Colonic mucosa (tissue), 4 donors: ENCODE results near the gene GMIP. TPM values are rescaled to one million over a fixed set of nuclear protein-coding genes. Genes with fewer than 3 reads are reported as not detected.

Source experiments
- DNase-seq: peaks from one replicate; pipeline ENCODE4 v3.0.0-alpha.2; 2020
- H3K27ac ChIP-seq: fragments of 200-600 bp; one replicate; pipeline ENCODE4 v1.8.0; 2021
- H3K27me3 ChIP-seq: fragments of 200-600 bp; one replicate; pipeline ENCODE4 v1.8.0; 2021
- H3K36me3 ChIP-seq: fragments of 200-600 bp; one replicate; pipeline ENCODE4 v1.8.0; 2021
- H3K4me1 ChIP-seq: fragments of 200-600 bp; one replicate; pipeline ENCODE4 v1.8.0; 2021; ENCODE audit warnings: mild to moderate bottlenecking
- H3K4me3 ChIP-seq: fragments of 200-600 bp; one replicate; pipeline ENCODE4 v1.8.0; 2021
- H3K9ac ChIP-seq, 2 donors: one replicate each; pipeline ENCODE4 v1.7.0; 2013; ENCODE audit warnings: control low read depth in 2 of 2, low read depth in 2 of 2, low read length in 2 of 2
- H3K9me3 ChIP-seq: fragments of 200-600 bp; one replicate; pipeline ENCODE4 v1.8.0; 2021
- intact Hi-C: fragments of 100-400 bp; cut with DNase I; formaldehyde crosslinking; loops from one replicate; pipeline ENCODE4 v1.14.1; 2022
- total RNA-seq, 2 donors: library from RNA; stranded (reverse); fragmentation: NEBNext Ultra II Directional in 1 of 2; extraction: Animal tissue kit (Norgen Biotek cat#: 25700) in 1 of 2; gene quantifications; one replicate each; pipeline ENCODE4 v1.2.1, GENCODE V29; 2021
- TF ChIP-seq, protein P1 (sequence below): fragments of 200-600 bp; IDR thresholded peaks from one replicate; pipeline ENCODE4 v1.8.0; 2022; ENCODE audit warnings: antibody characterized with exemption, mild to moderate bottlenecking
- donor health status: healthy.
- donor health status: DM: no; HTN: no; CAD: no.
- donor health status: DM: no; HTN: no; CAD: no.

GMIP gene
- total RNA-seq, 2 donors from 2014 or later = 31.4 to 32.2 TPM

DNA sequence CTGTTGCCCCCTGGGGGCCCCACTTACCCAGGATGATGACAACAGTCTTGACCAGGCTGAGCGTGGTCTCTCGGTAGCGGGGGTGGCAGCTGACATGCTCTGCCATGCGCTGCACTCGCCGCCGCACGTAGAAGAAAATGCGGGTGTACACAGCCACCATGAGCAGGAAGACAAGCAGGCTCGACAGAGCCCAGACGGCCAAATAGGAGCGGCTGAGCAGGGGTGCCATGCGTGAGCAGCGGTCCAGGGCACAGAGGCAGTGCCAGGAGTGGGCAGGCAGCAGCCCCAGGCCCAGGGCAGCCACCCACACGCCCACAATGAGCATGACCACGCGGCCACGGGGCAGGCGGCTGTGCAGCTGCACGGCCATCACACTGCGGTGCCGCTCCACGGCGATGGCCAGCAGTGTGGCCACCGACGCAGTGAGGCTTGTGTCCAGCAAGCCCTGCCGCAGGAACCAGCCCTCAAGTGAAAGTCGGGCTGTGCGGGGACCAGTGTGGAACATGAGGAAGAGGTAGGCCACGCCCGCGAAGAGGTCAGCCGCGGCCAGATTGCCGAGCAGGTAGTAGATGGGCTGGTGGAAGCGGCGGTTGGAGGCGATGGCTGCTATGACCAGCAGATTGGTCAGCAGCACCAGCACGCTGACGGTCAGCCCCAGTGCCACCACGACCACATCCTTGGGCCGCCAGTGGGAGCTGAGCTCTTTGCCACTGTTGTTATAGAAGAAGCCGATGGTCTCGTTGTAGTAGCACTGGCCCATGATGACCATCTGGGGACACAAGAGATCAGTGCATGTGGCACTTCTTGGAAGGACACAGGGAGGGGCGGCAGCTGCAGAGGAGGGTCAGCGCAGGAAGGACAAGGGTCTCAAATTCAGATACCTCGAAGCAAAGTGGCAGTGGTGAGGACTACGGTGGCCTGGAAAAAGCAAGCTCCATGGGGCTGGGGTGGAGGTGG lies 16.7 kb downstream of the GMIP start:
- Histone ChIP-seq H3K36me3 (no peaks in the 10 kb centered on the region), H3K4me1 (no peaks in the 10 kb centered on the region), H3K27ac (no peak overlapping the region), H3K9ac (peak overlapping the region in 1 of 2 donors; percentile 78), H3K4me3 (peak overlapping the region; percentile 73), H3K9me3 (no peaks in the 10 kb centered on the region), H3K27me3 (no peaks in the 10 kb centered on the region)
- TF ChIP-seq, protein P1, sequence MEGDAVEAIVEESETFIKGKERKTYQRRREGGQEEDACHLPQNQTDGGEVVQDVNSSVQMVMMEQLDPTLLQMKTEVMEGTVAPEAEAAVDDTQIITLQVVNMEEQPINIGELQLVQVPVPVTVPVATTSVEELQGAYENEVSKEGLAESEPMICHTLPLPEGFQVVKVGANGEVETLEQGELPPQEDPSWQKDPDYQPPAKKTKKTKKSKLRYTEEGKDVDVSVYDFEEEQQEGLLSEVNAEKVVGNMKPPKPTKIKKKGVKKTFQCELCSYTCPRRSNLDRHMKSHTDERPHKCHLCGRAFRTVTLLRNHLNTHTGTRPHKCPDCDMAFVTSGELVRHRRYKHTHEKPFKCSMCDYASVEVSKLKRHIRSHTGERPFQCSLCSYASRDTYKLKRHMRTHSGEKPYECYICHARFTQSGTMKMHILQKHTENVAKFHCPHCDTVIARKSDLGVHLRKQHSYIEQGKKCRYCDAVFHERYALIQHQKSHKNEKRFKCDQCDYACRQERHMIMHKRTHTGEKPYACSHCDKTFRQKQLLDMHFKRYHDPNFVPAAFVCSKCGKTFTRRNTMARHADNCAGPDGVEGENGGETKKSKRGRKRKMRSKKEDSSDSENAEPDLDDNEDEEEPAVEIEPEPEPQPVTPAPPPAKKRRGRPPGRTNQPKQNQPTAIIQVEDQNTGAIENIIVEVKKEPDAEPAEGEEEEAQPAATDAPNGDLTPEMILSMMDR = no peak
- no peak for DNase-seq
- intact Hi-C loops = no loop called here

DNA sequence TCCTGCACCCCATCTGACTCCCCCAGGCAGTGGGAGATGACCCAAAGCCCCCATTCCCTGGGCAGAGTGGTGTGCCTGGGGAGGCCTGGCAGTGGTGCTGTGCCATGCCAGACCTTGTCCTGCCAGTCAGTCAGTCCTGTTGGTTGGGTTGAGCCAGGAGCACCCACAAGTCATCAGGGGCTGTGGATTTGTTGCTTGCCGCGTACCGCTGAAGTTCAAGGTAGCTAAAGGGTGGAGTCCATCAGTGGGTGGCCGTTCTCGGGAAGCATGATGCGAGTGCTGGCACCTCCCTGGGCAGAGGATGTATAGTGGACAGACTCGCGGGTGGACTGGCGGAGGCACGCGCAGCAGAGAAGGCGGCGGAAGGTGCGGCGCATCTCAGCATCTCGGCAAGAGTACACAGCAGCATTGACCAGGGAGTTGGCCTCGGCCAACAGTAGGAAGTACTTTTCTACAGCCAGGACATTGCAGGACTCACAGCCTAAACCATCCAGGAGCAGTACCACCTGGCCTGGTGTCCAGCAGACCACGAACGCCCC lies 19.4 kb downstream of the GMIP start:
- Histone ChIP-seq H3K9me3 (no peaks in the 10 kb centered on the region), H3K9ac (no peak overlapping the region), H3K27ac (no peak overlapping the region), H3K4me3 (no peak overlapping the region), H3K4me1 (no peaks in the 10 kb centered on the region), H3K36me3 (no peaks in the 10 kb centered on the region), H3K27me3 (no peaks in the 10 kb centered on the region)
- intact Hi-C loops = no loop called here
- TF ChIP-seq, protein P1 = no peak
- no peak for DNase-seq

DNA sequence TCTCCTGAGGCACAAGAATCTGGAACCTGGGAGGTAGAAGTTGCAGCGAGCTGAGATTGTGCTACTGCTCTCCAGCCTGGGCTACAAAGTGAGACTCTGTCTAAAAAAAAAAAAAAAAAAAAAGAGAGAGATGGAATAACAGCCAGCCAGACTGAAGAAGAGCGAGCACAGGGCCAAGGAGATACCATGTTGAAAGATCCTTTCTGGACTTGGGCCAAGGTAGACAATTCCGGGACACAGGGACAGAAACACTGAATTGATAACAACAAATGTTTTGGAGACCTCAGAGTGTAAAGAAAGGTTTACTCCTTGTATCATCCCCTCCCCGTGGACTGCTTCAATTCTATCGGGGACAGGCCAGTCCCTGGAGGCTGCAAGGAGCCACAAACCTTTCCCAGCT lies 20.1 kb downstream of the GMIP start:
- Histone ChIP-seq H3K4me1 (no peaks in the 10 kb centered on the region), H3K27me3 (no peaks in the 10 kb centered on the region), H3K4me3 (no peak overlapping the region), H3K9ac (no peak overlapping the region), H3K36me3 (no peaks in the 10 kb centered on the region), H3K9me3 (no peaks in the 10 kb centered on the region), H3K27ac (no peak overlapping the region)
- intact Hi-C loops = no loop called here
- TF ChIP-seq, protein P1 = no peak
- DNase-seq = no peak

DNA sequence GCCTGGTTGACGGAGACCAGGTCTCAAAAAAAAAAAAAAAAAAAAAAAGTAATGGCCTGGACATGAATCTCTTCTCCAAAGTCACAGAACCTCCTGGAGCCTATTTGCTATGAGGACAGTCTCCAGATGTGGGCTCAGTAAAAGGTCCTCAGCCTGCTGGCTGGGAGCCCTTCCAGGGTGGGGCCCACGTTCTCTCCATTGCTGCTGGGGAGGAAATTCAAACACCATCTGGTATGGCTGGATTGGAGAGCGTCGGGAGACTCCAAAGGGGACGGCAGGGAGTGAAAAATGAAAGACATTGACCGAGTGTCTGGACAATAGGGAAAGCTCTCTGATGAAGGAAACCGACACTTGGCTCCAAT lies 23.6 kb downstream of the GMIP start:
- no peak overlapping the region for H3K9ac ChIP-seq
- H3K4me1 ChIP-seq = peaks cover 3% of the 10 kb centered on the region
- TF ChIP-seq, protein P1 = no peak
- intact Hi-C loops = no loop called here
- H3K4me3 ChIP-seq = no peak overlapping the region
- no peaks in the 10 kb centered on the region for H3K9me3 ChIP-seq
- no peaks in the 10 kb centered on the region for H3K36me3 ChIP-seq
- H3K27ac ChIP-seq = no peak overlapping the region
- no peak for DNase-seq
- no peaks in the 10 kb centered on the region for H3K27me3 ChIP-seq

DNA sequence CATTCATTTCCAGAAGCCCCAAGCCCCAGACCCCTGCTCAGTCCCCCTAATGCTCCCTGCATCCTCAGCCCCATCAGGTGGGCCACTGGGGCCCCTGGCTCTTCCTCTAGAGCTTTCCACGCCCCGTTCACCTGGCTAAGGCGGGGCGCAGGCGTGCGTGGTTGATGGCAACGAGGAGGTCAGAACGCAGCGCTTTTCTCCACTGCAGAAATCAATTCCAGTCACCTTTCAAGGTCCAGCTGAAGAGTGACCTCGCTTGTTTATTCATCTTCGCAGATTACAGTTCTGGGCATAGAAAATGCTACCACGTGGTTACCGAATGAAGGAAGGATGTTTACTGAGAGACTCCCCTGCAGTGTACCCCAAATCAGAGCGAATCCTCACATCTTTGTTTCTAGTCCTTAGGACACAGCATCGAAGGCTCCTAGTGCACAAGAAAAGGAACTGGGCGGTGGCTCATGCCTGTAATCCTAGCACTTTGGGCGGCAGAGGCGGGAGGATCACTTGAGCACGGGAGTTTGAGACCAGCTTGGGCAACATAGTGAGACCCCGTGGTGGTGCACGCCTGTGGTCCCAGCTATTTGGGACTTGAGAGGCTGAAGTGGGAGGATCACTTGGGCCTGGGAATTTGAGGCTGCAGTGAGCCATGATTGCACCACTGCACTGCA lies 24.1 kb downstream of the GMIP start:
- H3K4me3 ChIP-seq = no peak overlapping the region
- no peaks in the 10 kb centered on the region for H3K36me3 ChIP-seq
- no peak for DNase-seq
- intact Hi-C loops = no loop called here
- H3K9me3 ChIP-seq = no peaks in the 10 kb centered on the region
- H3K27me3 ChIP-seq = no peaks in the 10 kb centered on the region
- TF ChIP-seq, protein P1 = no peak
- H3K27ac ChIP-seq = no peak overlapping the region
- peak overlapping the region in 1 of 2 donors; percentile 14 for H3K9ac ChIP-seq
- H3K4me1 ChIP-seq = peaks cover 3% of the 10 kb centered on the region
